Ishikawa (cell line): ENCODE measurements around the gene NPM3.

Experiments used
- CREB1 ChIP-seq: IDR thresholded peaks from 2 replicates; pipeline ENCODE4 v1.6.1; 2012; ENCODE audit warnings: low read depth
- EGR1 ChIP-seq: IDR thresholded peaks from 2 replicates; pipeline ENCODE4 v1.6.1; 2012
- MAX ChIP-seq: IDR thresholded peaks from 2 replicates; pipeline ENCODE4 v1.6.1; 2012
- NFIC ChIP-seq: IDR thresholded peaks from 2 replicates; pipeline ENCODE4 v1.6.1; 2012
- REST ChIP-seq: IDR thresholded peaks from 2 replicates; pipeline ENCODE4 v1.6.1; 2012; ENCODE audit warnings: low read depth, mild to moderate bottlenecking
- TEAD4 ChIP-seq: IDR thresholded peaks from 2 replicates; pipeline ENCODE4 v1.6.1; 2012

- TF ChIP-seq REST = no peak
- no peak for TF ChIP-seq EGR1
- no peak for TF ChIP-seq MAX
- TF ChIP-seq TEAD4 = no peak
- no peak for TF ChIP-seq CREB1
- no peak for TF ChIP-seq NFIC
These were observed 44.8 kb upstream of the NPM3 start for GRCh38 chr10:101827919-101828600.
